Mesenchymal stem cell (in vitro differentiated cells and primary cell): Measurements from ENCODE around the gene NTRK1.

Source experiments
- DNase-seq: peaks from one replicate; pipeline ENCODE4 v3.0.0-alpha.2; 2013
- H2AFZ ChIP-seq: one replicate; pipeline ENCODE4 v1.6.1; 2013; ENCODE audit warnings: low read depth, mild to moderate bottlenecking, control low read depth, inconsistent platforms, low read length, moderate library complexity
- H2AK5ac ChIP-seq: 2 replicates; pipeline ENCODE4 v1.6.1; 2013; ENCODE audit warnings: low read length, moderate library complexity, mild to moderate bottlenecking, inconsistent platforms; ENCODE audit not compliant: severe bottlenecking
- H2BK120ac ChIP-seq: one replicate; pipeline ENCODE4 v1.6.1; 2013; ENCODE audit warnings: low read depth, mild to moderate bottlenecking, inconsistent platforms, low read length, moderate library complexity
- H2BK12ac ChIP-seq, 2 experiments: one replicate each; pipeline ENCODE4 v1.6.1; 2013; ENCODE audit warnings: inconsistent platforms in 2 of 2, low read length in 2 of 2, mild to moderate bottlenecking in 2 of 2, moderate library complexity in 2 of 2, control low read depth in 1 of 2
- H2BK15ac ChIP-seq: one replicate; pipeline ENCODE4 v1.6.1; 2013; ENCODE audit warnings: mild to moderate bottlenecking, low read depth, inconsistent platforms; ENCODE audit not compliant: poor library complexity, severe bottlenecking
- H2BK5ac ChIP-seq: 2 replicates; pipeline ENCODE4 v1.6.1; 2013; ENCODE audit warnings: low read depth, mild to moderate bottlenecking, low read length, control low read depth, inconsistent platforms; ENCODE audit not compliant: poor library complexity, severe bottlenecking
- H3K14ac ChIP-seq, 2 experiments: one replicate each; pipeline ENCODE4 v1.6.1; 2013; ENCODE audit warnings: inconsistent platforms in 2 of 2, low read length in 2 of 2, control low read depth in 1 of 2, mild to moderate bottlenecking in 1 of 2, moderate library complexity in 1 of 2
- H3K18ac ChIP-seq, 2 experiments: one replicate each; pipeline ENCODE4 v1.6.1; 2013; ENCODE audit warnings: inconsistent platforms in 2 of 2, low read length in 2 of 2, control low read depth in 1 of 2, low read depth in 1 of 2, mild to moderate bottlenecking in 1 of 2
- H3K23ac ChIP-seq, 2 experiments: one replicate each; pipeline ENCODE4 v1.6.1; 2013; ENCODE audit warnings: inconsistent platforms in 2 of 2, low read length in 2 of 2, mild to moderate bottlenecking in 2 of 2, moderate library complexity in 2 of 2, control low read depth in 1 of 2
- H3K27ac ChIP-seq: 2 replicates; pipeline ENCODE4 v1.5.1; 2013; ENCODE audit warnings: mild to moderate bottlenecking, moderate library complexity, low read length, control low read depth, inconsistent platforms; ENCODE audit not compliant: poor library complexity, severe bottlenecking
- H3K27me3 ChIP-seq, 2 experiments: 2 replicates each; pipeline versions ENCODE4 v1.6.1 to v1.7.0; 2013; ENCODE audit warnings: low read length in 2 of 2, mild to moderate bottlenecking in 2 of 2, moderate library complexity in 2 of 2, control low read depth in 1 of 2, inconsistent platforms in 1 of 2; ENCODE audit not compliant: control insufficient read depth in 1 of 2, insufficient read depth in 1 of 2
- H3K36me3 ChIP-seq, 2 experiments: 2 replicates each; pipeline versions ENCODE4 v1.6.1 to v1.7.0; 2013; ENCODE audit warnings: low read length in 2 of 2, control low read depth in 1 of 2, inconsistent platforms in 1 of 2, low read depth in 1 of 2, mild to moderate bottlenecking in 1 of 2; ENCODE audit not compliant: insufficient read depth in 2 of 2, control insufficient read depth in 1 of 2
- H3K4ac ChIP-seq, 2 experiments: one replicate each; pipeline ENCODE4 v1.6.1; 2013; ENCODE audit warnings: inconsistent platforms in 2 of 2, low read length in 2 of 2, mild to moderate bottlenecking in 2 of 2, moderate library complexity in 2 of 2, control low read depth in 1 of 2, low read depth in 1 of 2
- H3K4me1 ChIP-seq: 2 replicates; pipeline ENCODE4 v1.6.1; 2013; ENCODE audit warnings: low read depth, low read length, control low read depth; ENCODE audit not compliant: control insufficient read depth, insufficient read depth
- H3K4me2 ChIP-seq: 2 replicates; pipeline ENCODE4 v1.6.1; 2013; ENCODE audit warnings: low read length, mild to moderate bottlenecking, inconsistent platforms; ENCODE audit not compliant: poor library complexity, severe bottlenecking
- H3K4me3 ChIP-seq, 2 experiments: 2 replicates each; pipeline versions ENCODE4 v1.5.1 to v1.7.0; 2013; ENCODE audit warnings: low read length in 2 of 2, mild to moderate bottlenecking in 2 of 2, control low read depth in 1 of 2, low read depth in 1 of 2; ENCODE audit not compliant: insufficient read depth in 1 of 2
- H3K79me1 ChIP-seq: replicated peaks from 2 replicates; pipeline ENCODE4 v1.6.1; 2013; ENCODE audit warnings: mild to moderate bottlenecking, control low read depth, low read length, inconsistent platforms; ENCODE audit not compliant: poor library complexity, severe bottlenecking
- H3K9ac ChIP-seq: 2 replicates; pipeline ENCODE4 v1.7.0; 2013; ENCODE audit warnings: mild to moderate bottlenecking, low read length, moderate library complexity
- H3K9me3 ChIP-seq: 2 replicates; pipeline ENCODE4 v1.7.0; 2013; ENCODE audit warnings: mild to moderate bottlenecking, low read length; ENCODE audit not compliant: control insufficient read depth
- H4K8ac ChIP-seq: one replicate; pipeline ENCODE4 v1.6.1; 2013; ENCODE audit warnings: inconsistent platforms, mild to moderate bottlenecking, low read length, moderate library complexity
- H4K91ac ChIP-seq: one replicate; pipeline ENCODE4 v1.6.1; 2013; ENCODE audit warnings: mild to moderate bottlenecking, low read length, inconsistent platforms
- WGBS: methylation state at CpG from one replicate; pipeline ENCODE4 v1.1.7; 2013; ENCODE audit warnings: mixed read lengths; 5-methylcytosine and 5-hydroxymethylcytosine counted together

NTRK1 gene

DNA sequence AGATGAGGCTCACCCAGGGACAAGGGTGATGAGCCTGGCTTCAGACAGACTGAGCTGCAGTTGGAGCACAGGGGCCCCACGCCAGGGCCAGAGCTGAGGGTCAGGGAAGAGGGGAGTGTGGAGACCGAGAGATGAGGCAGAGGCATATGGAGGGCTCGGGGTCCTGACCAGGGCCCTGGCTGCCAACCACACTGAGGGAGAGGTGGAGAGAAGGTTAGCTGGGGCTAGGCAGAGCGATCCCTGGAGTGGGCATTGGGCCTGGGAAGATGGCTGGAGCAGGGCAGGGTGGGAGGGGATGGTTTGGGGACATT lies 40.9 kb downstream of the NTRK1 start:
- Histone ChIP-seq H2BK120ac (no peak overlapping the region), H3K23ac (no peak overlapping the region), H3K4me2 (no peak overlapping the region), H3K36me3 (peaks cover 0 to 22% of the 10 kb centered on the region in 2 experiments), H3K9ac (no peak overlapping the region), H3K27me3 (no peaks in the 10 kb centered on the region), H3K4me3 (no peak overlapping the region), H3K18ac (peak overlapping the region in 1 of 2 experiments; percentile 1), H3K9me3 (no peaks in the 10 kb centered on the region), H2AFZ (no peak overlapping the region), H4K8ac (no peak overlapping the region), H2AK5ac (no peak overlapping the region), H3K27ac (no peak overlapping the region), H2BK12ac (peak overlapping the region in 1 of 2 experiments; percentile 27), H3K4ac (no peak overlapping the region), H4K91ac (no peak overlapping the region), H2BK15ac (no peak overlapping the region), H3K14ac (no peak overlapping the region), H3K79me1 (peaks cover 53% of the 10 kb centered on the region), H3K4me1 (peaks cover 45% of the 10 kb centered on the region), H2BK5ac (no peak overlapping the region)
- 96% methylated on average over 4 of the region's 4 CpGs for WGBS
- DNase-seq: no peak

DNA sequence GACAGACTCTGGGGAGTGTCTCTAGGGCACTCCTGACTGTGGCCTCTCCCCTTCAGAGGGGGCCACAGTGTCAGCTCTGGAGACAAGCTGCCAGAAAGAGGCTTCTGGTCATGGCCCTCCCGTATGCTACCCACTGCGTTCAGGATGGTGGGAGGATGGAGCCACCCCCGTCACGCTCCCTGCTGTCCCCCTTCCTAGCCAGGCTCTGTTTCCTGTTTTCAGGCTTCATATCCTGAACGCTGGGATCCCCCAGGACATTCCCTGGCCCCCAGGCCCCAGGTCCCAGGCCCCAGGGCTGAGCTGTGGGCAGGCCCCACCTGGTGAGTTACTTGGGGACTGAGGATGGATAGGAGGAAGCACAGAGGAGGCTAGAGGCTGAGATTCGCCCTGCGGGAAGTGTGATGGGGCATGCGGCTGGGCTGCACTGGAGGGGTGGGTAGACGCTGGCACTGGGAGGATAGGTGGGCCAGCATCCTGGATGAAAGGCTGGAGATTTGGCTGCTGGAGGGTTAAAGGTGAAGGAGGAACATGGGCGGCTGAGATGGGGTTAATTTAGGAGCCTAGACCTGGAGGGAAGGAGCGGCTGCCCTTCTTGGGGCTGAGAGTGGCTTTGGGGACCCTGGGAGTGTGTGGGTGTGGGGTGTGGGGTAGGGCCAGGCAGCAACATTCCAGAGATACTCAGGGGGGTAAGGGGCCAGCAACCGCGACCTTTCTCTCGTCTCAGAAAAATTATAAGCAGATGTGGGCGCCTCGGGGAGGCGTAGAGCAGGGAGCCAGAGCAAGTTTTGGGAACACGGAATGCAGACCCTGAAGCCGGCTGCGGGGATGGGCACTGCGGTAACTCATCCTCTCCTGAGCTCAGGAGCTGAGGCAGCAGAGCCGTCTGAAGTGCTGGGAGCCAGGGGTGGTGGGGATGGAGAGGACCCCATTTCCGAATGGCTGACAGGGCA lies 41.6 kb downstream of the NTRK1 start:
- H3K9me3 ChIP-seq: no peaks in the 10 kb centered on the region
- no peaks in the 10 kb centered on the region for H3K27me3 ChIP-seq
- H3K4me3 ChIP-seq: peak overlapping the region in 1 of 2 experiments; percentile 0
- H3K9ac ChIP-seq: peak overlapping the region; percentile 26
- H3K4ac ChIP-seq: peak overlapping the region in 1 of 2 experiments; percentile 21
- H3K27ac ChIP-seq: no peak overlapping the region
- no peak overlapping the region for H2AFZ ChIP-seq
- H3K4me2 ChIP-seq: no peak overlapping the region
- H2BK5ac ChIP-seq: no peak overlapping the region
- H2BK15ac ChIP-seq: no peak overlapping the region
- WGBS: 70% methylated on average over 22 of the region's 23 CpGs
- peak overlapping the region in 1 of 2 experiments; percentile 68 for H3K18ac ChIP-seq
- DNase-seq: no peak
- H3K14ac ChIP-seq: no peak overlapping the region
- H2BK120ac ChIP-seq: no peak overlapping the region
- peaks cover 0 to 25% of the 10 kb centered on the region in 2 experiments for H3K36me3 ChIP-seq
- H3K79me1 ChIP-seq: peaks cover 54% of the 10 kb centered on the region
- H4K8ac ChIP-seq: no peak overlapping the region
- no peak overlapping the region for H3K23ac ChIP-seq
- H2AK5ac ChIP-seq: peak overlapping the region; percentile 14
- H4K91ac ChIP-seq: peak overlapping the region; percentile 9
- H2BK12ac ChIP-seq: no peak overlapping the region
- peaks cover 46% of the 10 kb centered on the region for H3K4me1 ChIP-seq

DNA sequence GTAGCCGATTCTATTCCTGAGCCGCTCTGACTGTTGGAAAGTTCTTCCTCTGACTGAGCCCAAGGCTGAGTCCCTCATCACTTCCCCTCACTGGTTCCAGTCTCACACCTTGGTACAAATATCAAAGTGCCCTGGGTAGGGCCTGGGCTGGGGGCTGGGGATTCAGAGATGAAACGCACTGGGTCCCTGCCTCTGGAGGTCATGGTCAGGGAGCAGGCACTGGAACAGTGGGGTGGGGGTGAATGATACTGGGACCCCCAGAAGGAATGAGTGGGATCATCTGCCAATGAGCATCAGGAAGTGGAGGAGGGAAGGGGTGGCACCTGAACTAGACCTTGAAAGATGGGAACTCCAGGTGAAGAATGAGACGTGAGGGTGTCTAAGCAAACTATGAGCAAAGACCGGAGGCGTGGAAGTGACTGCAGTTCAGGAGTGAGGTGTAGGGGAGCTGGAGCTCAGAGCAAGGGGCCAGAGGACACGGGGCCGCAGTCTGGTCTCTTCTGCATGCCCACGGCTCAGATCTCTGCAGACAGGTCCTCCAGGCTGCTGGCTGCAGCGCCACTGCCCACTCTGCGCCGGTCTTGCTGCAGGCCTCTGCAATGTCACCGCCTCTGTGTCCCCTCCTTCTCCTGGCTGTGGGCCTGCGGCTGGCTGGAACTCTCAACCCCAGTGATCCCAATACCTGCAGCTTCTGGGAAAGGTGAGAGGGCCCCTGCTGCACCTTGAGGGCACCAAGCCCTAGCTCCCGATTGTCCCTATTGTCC lies 42.8 kb downstream of the NTRK1 start:
- no peak for DNase-seq
- Histone ChIP-seq H2BK5ac (no peak overlapping the region), H3K9me3 (no peaks in the 10 kb centered on the region), H3K4me1 (peaks cover 41% of the 10 kb centered on the region), H3K79me1 (peaks cover 57% of the 10 kb centered on the region), H2AK5ac (no peak overlapping the region), H3K9ac (no peak overlapping the region), H3K4me2 (no peak overlapping the region), H3K14ac (no peak overlapping the region), H4K91ac (no peak overlapping the region), H3K27me3 (no peaks in the 10 kb centered on the region), H3K18ac (no peak overlapping the region), H3K4ac (no peak overlapping the region), H3K27ac (no peak overlapping the region), H3K23ac (no peak overlapping the region), H2AFZ (no peak overlapping the region), H3K4me3 (no peak overlapping the region), H2BK15ac (no peak overlapping the region), H2BK12ac (peak overlapping the region in 1 of 2 experiments; percentile 10), H4K8ac (no peak overlapping the region), H2BK120ac (no peak overlapping the region), H3K36me3 (peaks cover 0 to 36% of the 10 kb centered on the region in 2 experiments)
- 94% methylated on average over 15 of the region's 15 CpGs for WGBS
